Measurements from ENCODE around the gene FBXW9. TPM values are rescaled to one million over a fixed set of nuclear protein-coding genes. Genes with fewer than 3 reads are reported as not detected.
"Not testable (repeated sequence)": the region's sequence is repeated elsewhere in the genome, so short reads cannot be mapped to it uniquely, and the experiment has no call there.

Gene FBXW9
- total RNA-seq, 2 experiments from 2014 or later, result 4.9 to 5.3 TPM

DNA sequence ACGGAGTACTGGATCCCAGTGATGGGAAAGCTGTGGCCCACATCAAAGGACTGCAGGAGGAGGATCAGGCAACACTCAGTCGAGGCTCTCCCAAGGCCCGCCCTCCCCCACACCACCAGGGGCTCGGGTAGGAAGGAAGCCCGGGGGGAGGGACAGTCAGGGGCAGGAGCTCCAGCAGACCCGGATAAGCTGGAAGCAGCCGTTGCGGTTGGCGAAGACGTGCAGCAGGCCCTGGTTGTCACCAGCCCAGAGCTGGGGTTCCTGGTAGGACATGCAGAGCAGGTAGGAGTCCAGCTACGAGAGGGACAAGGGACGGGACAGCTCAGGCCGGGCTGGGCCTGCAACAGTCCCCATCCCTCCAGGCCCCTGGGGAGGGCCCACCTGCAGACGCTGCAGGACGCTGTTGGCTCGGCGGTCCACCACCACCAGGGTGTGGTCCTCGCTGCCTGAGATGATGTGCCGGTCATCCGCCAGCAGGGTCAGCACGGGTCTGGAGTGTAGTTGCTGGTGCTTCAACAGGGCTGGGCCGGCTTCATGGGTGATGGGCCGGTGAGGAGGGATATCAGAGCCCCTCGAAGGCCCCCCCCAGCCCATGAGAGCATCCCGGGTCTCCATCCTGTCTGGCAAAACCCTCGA lies 6.7 kb downstream of the FBXW9 start:
- POLR2A ChIA-PET, result no interaction called here
- Mint-ChIP-seq H3K4me1 (no peaks in the 10 kb centered on the region), H3K27me3 (no peaks in the 10 kb centered on the region), H3K27ac (no peak overlapping the region), H3K9me3 (no peaks in the 10 kb centered on the region), H3K4me3 (no peak overlapping the region), H3K36me3 (no peaks in the 10 kb centered on the region)
- no peak for DNase-seq
- no peak for ATAC-seq (ENCODE audit: low read depth)

DNA sequence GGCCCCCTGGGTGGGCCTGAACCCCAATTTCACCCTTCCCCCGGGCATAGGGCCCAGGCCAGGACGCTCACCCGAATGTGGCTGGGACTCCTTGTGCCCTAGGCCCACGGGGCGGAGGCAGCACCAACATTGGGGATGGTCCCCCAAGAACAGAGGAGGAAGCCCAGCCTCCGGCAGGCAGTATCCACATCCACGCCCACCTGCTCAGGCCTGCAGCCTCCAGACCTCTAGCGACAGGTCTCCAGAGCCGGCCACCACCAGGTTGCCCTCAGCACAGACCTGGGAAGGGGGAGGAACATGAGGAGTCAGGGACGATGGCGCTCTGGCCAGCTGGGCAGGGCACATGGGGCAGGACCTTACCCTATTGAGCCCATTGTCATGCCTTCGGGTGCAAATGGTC lies 7.4 kb downstream of the FBXW9 start:
- Mint-ChIP-seq H3K27me3 (no peaks in the 10 kb centered on the region), H3K9me3 (no peaks in the 10 kb centered on the region), H3K27ac (no peak overlapping the region), H3K4me1 (no peaks in the 10 kb centered on the region), H3K36me3 (no peaks in the 10 kb centered on the region), H3K4me3 (no peak overlapping the region)
- POLR2A ChIA-PET, result no interaction called here
- no peak for ATAC-seq (ENCODE audit: low read depth)
- DNase-seq, result no peak

DNA sequence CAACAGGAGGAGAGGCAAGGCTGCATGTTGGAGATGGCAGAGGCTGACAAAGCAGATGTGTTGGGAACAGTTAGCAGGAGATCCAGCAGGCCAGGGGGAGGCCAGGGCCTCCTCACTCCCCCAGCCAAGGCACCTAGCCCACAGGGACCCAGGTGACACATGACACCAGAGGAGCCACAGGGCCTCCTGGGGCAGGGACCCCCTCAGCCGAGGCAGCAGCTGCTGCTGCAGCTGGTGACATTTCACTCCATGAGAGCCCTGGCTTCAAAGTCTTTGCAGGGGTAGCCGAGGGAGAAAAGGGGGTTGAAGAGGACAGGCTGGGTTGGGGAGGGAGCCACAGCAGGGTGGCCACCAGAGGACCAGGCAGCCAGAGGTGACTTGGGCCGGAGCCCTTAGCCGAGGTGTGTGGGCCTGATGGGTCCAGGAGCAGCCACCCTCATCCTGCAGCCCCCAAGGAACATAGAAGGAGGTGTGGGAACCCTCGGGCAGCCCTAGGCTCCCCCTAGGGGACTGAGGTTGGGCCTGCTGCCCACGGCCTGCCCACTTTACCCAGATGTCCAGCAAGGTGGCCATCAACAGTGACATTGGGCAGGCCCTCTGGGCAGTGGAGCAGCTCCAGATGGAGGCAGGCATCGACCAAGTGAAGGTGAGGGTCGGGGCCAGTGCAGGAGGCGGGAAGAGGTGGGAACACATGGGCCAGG lies 8.8 kb downstream of the FBXW9 start, which contains the start of gene GNG14:
Gene GNG14 (plus strand): TSS at position 503 of the 701 bp plus-strand sequence. CDS start 51 bp downstream, at position 554.
- Mint-ChIP-seq H3K36me3 (no peaks in the 10 kb centered on the region), H3K27ac (no peak within 1 kb of the TSS), H3K27me3 (no peaks in the 10 kb centered on the region), H3K9me3 (no peaks in the 10 kb centered on the region), H3K4me1 (no peaks in the 10 kb centered on the region), H3K4me3 (no peak within 1 kb of the TSS)
- POLR2A ChIA-PET, result interaction anchor here (0.7 kb wide), 1 partner anchor 57 kb away, joined by 6 read pairs; no protein-coding TSS in a partner anchor
- ATAC-seq (ENCODE audit: low read depth), result no peak
- no peak for DNase-seq

DNA sequence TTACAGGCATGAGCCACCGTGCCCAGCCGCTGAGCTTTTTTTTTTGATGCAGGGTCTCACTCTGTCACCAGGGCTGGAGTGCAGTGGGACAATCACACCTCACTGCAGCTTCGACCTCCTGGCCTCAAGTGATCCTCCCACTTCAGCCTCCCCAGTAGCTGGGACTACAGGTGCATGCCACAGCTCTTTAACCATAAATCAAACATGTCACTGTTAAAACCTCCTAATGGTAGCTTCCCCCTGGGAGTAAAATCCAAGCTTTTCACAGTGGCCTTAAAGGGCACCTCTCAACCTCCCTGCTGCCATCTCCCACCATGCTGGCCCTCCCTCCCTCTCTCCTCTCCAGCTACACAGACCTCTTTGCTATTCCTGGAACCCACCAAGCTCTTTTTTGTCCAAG lies 10.6 kb downstream of the FBXW9 start:
- no peaks in the 10 kb centered on the region for H3K9me3 Mint-ChIP-seq
- H3K4me3 Mint-ChIP-seq, result no peak overlapping the region
- ATAC-seq (ENCODE audit: low read depth), result no peak
- H3K4me1 Mint-ChIP-seq, result peaks cover 4% of the 10 kb centered on the region
- H3K27ac Mint-ChIP-seq, result no peak overlapping the region
- H3K27me3 Mint-ChIP-seq, result no peaks in the 10 kb centered on the region
- POLR2A ChIA-PET, result interaction anchor here (0.9 kb wide), 1 partner anchor 10 kb away, joined by 6 read pairs; the partner anchor contains the start of gene FBXW9
- H3K36me3 Mint-ChIP-seq, result peaks cover 4% of the 10 kb centered on the region
- DNase-seq, result no peak

DNA sequence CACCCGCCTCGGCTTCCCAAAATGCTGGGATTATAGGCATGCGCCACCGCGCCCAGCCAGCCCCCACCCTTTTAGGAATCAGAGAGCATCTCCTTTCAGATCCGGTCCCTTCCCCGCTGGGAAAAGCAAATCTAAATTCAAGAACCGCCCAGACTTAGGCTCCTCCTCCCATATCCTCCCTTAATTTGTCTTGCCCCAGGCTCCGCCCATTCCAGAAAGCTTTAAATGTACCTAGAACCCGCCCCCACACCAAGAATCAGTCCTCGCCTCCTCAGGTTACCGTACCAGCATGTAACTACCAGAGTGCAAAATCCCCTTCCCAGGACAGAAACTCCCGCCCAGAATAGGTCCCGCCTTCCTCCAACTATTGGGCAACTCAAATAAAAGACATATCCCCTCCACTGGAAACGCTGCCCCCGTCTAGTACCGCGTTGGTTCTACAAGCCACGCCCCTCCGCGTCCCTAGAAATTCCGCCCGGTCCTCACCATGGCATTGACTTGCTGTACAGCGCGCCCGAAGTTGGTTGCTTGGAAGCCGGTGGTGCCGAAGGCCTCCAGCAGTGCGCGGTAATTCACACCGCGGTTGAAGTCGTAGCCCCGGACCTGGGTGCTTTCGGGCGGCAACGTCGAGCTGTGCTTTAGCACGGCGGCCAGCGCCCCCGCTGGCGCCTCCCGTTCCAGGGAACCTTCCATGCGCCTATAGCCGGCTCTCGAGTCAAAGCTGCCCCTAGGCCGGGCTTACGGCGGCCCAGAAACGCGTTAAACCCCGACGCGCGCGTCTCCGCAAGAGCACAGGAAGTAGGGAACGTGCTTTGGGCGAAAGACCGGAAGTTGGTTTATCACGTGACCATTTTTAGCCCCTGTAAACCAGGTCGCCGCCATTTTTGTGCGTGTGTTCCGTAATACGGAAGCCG lies 15.1 kb downstream of the FBXW9 start, which contains the start of gene DHPS:
Gene DHPS (minus strand): TSS at position 807 of the 914 bp plus-strand sequence. CDS start 114 bp downstream, at position 693.
- H3K4me3 Mint-ChIP-seq, result peak within 1 kb of the TSS; percentile 89
- no peaks in the 10 kb centered on the region for H3K9me3 Mint-ChIP-seq
- H3K27ac Mint-ChIP-seq, result peak within 1 kb of the TSS; percentile 89
- H3K4me1 Mint-ChIP-seq, result peaks cover 17% of the 10 kb centered on the region
- POLR2A ChIA-PET, result interaction anchor here (0.6 to 2.7 kb wide), 16 partner anchors 9 to 1122 kb away, joined by 3 to 25 read pairs (median 6); partner anchors contain the start of genes FBXW9, GET3, JUNB and RNASEH2A
- H3K36me3 Mint-ChIP-seq, result peaks cover 20% of the 10 kb centered on the region
- ATAC-seq (ENCODE audit: low read depth), result peak; percentile 75
- peak; percentile 82 for DNase-seq
- H3K27me3 Mint-ChIP-seq, result no peaks in the 10 kb centered on the region

DNA sequence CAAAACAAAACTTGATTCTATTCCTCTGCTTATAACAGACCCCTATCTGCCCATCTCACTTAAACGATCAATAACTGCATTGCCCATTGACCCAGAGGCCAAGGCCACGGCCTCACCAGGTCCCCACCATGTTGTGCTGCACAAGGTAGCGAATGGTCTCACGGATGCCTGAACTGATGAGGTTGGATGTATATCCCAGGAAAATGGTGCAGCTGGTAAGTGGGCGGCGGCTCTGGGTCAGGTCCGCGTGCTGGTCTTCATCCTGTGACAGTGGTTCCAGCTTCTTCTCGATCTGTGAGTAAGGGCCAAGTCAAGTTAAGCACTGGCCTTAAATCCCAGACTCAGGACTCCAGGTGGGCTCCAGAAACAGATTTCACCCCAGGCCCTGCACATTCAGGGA lies 16.4 kb downstream of the FBXW9 start:
- no peak for ATAC-seq (ENCODE audit: low read depth)
- DNase-seq, result no peak
- H3K4me3 Mint-ChIP-seq, result peak overlapping the region; percentile 89
- peaks cover 25% of the 10 kb centered on the region for H3K36me3 Mint-ChIP-seq
- peaks cover 18% of the 10 kb centered on the region for H3K4me1 Mint-ChIP-seq
- no peaks in the 10 kb centered on the region for H3K9me3 Mint-ChIP-seq
- H3K27ac Mint-ChIP-seq, result no peak overlapping the region
- H3K27me3 Mint-ChIP-seq, result no peaks in the 10 kb centered on the region
- POLR2A ChIA-PET, result no interaction called here

DNA sequence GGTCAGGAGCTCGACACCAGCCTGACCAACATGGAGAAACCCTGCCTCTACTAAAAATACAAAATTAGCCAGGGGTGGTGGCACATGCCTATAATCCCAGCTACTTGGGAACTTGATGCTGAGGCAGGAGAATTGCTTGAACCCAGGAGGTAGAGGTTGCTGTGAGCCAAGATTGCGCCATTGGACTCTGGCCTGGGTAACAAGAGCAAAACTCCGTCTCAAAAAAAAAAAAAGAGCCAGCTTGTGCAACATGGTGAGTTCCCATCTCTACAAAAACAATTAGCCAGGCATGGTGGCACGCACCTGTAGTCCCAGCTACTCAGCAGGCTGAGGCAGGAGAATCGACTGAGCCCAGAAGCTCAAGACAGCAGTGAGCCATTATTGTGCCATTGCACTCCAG lies 18.4 kb downstream of the FBXW9 start:
- not testable (repeated sequence) for H3K27me3 Mint-ChIP-seq; DNase-seq; H3K4me3 Mint-ChIP-seq; H3K27ac Mint-ChIP-seq; H3K9me3 Mint-ChIP-seq; ATAC-seq (ENCODE audit: low read depth)
- POLR2A ChIA-PET, result interaction anchor here (0.6 to 2.4 kb wide), 5 partner anchors 13 to 115 kb away, joined by 3 to 7 read pairs (median 3); partner anchors contain the start of gene FBXW9
- H3K4me1 Mint-ChIP-seq, result peaks cover 18% of the 10 kb centered on the region
- peaks cover 28% of the 10 kb centered on the region for H3K36me3 Mint-ChIP-seq

DNA sequence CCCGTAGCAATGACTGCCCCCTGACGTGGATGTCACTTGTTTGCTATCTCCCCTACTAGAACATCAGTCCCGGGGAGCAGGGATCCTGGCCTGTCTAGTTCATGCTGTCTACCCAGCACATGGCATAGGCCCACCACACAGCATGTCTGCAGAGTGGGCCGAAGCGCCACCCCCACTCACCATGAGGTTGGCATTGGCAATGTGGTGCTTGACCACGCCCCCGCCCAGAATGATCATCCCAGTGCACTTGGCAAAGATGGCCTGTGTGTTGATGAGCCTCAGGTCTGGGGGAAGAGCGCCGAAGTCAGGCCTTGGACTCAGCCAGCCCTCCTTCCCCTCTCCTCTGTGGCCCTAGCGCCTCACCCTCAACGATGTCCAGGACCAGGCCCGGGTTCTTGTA lies 19.5 kb downstream of the FBXW9 start:
- Mint-ChIP-seq H3K27me3 (no peaks in the 10 kb centered on the region), H3K36me3 (peaks cover 30% of the 10 kb centered on the region), H3K9me3 (no peaks in the 10 kb centered on the region), H3K4me1 (peaks cover 21% of the 10 kb centered on the region), H3K4me3 (no peak overlapping the region), H3K27ac (no peak overlapping the region)
- POLR2A ChIA-PET, result interaction anchor here (1.1 to 2.4 kb wide), 3 partner anchors 9 to 112 kb away, joined by 4 to 7 read pairs (median 4); partner anchors contain the start of gene FBXW9
- ATAC-seq (ENCODE audit: low read depth) (no peak), DNase-seq (no peak)

DNA sequence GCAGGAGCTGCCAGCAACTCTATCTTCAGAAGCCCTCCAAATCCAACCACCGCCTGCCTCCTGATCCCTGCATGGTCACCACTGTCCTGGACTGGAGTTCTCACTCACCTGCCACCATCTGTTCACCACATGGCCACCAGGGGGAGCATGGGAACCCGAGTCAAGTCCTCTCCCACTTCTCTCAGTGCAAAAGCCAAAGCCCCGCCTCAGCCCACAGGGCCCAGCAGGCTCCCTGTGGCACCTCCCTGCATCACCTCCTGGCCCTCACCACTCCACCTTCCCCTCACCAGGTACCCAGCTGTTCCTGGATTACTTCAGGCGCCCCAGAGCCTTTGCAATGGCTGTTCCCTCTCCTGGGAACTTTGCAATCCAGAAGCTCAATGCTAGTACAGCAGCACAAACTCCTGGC lies 20.0 kb downstream of the FBXW9 start:
- Mint-ChIP-seq H3K27me3 (no peaks in the 10 kb centered on the region), H3K4me3 (no peak overlapping the region), H3K4me1 (peaks cover 22% of the 10 kb centered on the region), H3K9me3 (no peaks in the 10 kb centered on the region), H3K36me3 (peaks cover 31% of the 10 kb centered on the region), H3K27ac (peak overlapping the region; percentile 69)
- POLR2A ChIA-PET, result interaction anchor here (0.6 to 1.6 kb wide), 3 partner anchors 8 to 290 kb away, joined by 4 read pairs; no protein-coding TSS in a partner anchor
- DNase-seq, result peak; percentile 88
- ATAC-seq (ENCODE audit: low read depth), result peak; percentile 49

DNA sequence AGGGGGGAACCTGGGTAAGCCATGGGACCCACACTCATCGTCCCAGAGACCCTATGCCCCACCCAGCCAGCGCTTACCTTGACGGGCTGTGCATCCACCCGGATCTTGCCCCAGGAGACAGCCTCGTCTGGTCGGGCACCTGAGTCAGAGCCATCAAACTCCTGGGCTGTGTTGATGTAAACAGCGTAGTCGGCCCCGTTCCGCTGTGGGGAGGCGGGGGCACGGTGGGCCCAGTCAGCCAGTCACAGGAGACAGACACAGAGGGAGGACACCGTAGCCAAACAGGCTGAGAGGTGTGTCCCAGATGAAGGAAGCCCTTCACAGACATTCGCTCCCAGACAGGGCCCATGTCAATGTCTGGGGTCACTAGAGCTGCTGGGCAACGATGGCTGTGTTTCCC lies 20.5 kb downstream of the FBXW9 start:
- peaks cover 28% of the 10 kb centered on the region for H3K36me3 Mint-ChIP-seq
- peaks cover 19% of the 10 kb centered on the region for H3K4me1 Mint-ChIP-seq
- ATAC-seq (ENCODE audit: low read depth) (no peak), DNase-seq (no peak)
- H3K9me3 Mint-ChIP-seq, result no peaks in the 10 kb centered on the region
- no peak overlapping the region for H3K4me3 Mint-ChIP-seq
- POLR2A ChIA-PET, result interaction anchor here (0.6 to 1.6 kb wide), 3 partner anchors 8 to 290 kb away, joined by 4 read pairs; no protein-coding TSS in a partner anchor
- H3K27me3 Mint-ChIP-seq, result no peaks in the 10 kb centered on the region
- H3K27ac Mint-ChIP-seq, result no peak overlapping the region

DNA sequence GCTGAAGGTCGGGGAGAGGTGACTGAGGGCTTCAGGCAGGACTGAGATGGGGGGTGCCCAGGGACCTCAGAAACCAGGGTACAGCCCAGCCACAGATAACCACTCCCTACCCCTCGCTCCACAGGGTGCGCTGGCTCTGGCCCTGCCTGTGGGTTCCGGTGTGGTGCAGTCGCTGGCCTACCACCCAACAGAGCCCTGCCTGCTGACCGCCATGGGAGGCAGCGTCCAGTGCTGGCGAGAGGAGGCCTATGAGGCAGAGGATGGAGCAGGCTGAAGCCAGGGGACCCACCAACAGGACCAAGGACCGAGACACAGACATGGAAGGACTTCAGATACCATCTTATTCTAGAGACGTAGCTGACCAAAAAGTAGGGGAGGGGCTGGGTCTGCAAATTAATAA lies 21.0 kb downstream of the FBXW9 start:
- peaks cover 27% of the 10 kb centered on the region for H3K36me3 Mint-ChIP-seq
- no peak overlapping the region for H3K4me3 Mint-ChIP-seq
- no peak overlapping the region for H3K27ac Mint-ChIP-seq
- no peaks in the 10 kb centered on the region for H3K27me3 Mint-ChIP-seq
- no peaks in the 10 kb centered on the region for H3K9me3 Mint-ChIP-seq
- ATAC-seq (ENCODE audit: low read depth), result no peak
- no peak for DNase-seq
- H3K4me1 Mint-ChIP-seq, result peaks cover 20% of the 10 kb centered on the region
- POLR2A ChIA-PET, result interaction anchor here (1.6 kb wide), 1 partner anchor 111 kb away, joined by 4 read pairs; no protein-coding TSS in a partner anchor

DNA sequence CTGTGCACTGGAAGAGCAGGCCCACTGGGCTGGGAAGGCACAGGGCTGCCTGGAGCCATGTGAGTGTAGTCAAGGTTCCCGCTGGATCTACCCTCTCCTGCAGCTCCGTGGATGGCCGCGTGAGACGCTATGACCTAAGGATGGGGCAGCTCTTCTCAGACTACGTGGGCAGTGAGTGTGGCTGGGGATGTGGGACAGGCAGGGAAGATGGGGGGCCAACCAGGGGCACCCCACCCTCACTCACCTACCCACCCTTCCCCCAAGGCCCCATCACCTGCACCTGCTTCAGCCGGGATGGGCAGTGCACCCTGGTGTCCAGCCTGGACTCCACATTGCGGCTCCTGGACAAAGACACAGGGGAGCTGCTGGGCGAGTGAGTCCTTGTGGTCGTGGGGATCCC lies 23.7 kb downstream of the FBXW9 start:
- Mint-ChIP-seq H3K4me1 (peaks cover 26% of the 10 kb centered on the region), H3K36me3 (peaks cover 20% of the 10 kb centered on the region)

More for the DNA sequence above, 23.7 kb downstream of the FBXW9 start:
- ATAC-seq (ENCODE audit: low read depth) (no peak), DNase-seq (no peak)
- H3K4me3 Mint-ChIP-seq, result no peak overlapping the region
- H3K9me3 Mint-ChIP-seq, result no peaks in the 10 kb centered on the region
- no peak overlapping the region for H3K27ac Mint-ChIP-seq
- POLR2A ChIA-PET, result interaction anchor here (1.0 kb wide), 2 partner anchors 9 to 33 kb away, joined by 3 to 4 read pairs; partner anchors contain the start of gene DHPS
- H3K27me3 Mint-ChIP-seq, result no peaks in the 10 kb centered on the region

Data from activated naive CD8-positive, alpha-beta T cell treated with anti-CD3 and anti-CD28 coated beads, Interleukin-2, amount 10 ng/mL, durations not matched to agents 7 days and 5 days (primary cell).